Astrocyte (in vitro differentiated cells and primary cell): Measurements from ENCODE around the gene CACNA1B. TPM values are rescaled to one million over a fixed set of nuclear protein-coding genes. Genes with fewer than 3 reads are reported as not detected.

Source experiments
- DNase-seq: peaks from one replicate; pipeline ENCODE4 v3.0.0-alpha.2; 2010; ENCODE audit warnings: low read depth
- FAIRE-seq: peaks from 2 replicates; lab custom pipeline; 2011; peaks lifted over from hg19 to GRCh38; lab: Jason Lieb, UNC
- H2AFZ ChIP-seq: 2 replicates; pipeline ENCODE4 v1.6.0; 2012; ENCODE audit warnings: low read depth, low read length, inconsistent platforms
- H3K27ac ChIP-seq: 2 replicates; pipeline ENCODE4 v1.5.1; 2011; ENCODE audit warnings: low read depth, low read length, inconsistent platforms
- H3K27me3 ChIP-seq: 2 replicates; pipeline ENCODE4 v1.6.0; 2011; ENCODE audit warnings: low read length, inconsistent platforms; ENCODE audit not compliant: insufficient read depth
- H3K36me3 ChIP-seq: 2 replicates; pipeline ENCODE4 v1.5.1; 2011; ENCODE audit warnings: low read length, inconsistent platforms; ENCODE audit not compliant: insufficient read depth
- H3K4me1 ChIP-seq: 2 replicates; pipeline ENCODE4 v1.5.1; 2011; ENCODE audit warnings: low read length, inconsistent platforms; ENCODE audit not compliant: insufficient read depth
- H3K4me2 ChIP-seq: 2 replicates; pipeline ENCODE4 v1.6.0; 2012; ENCODE audit warnings: low read length, inconsistent platforms
- H3K4me3 ChIP-seq: 2 replicates; pipeline ENCODE4 v1.5.1; 2011; ENCODE audit warnings: low read depth, mild to moderate bottlenecking, low read length, inconsistent platforms; ENCODE audit not compliant: insufficient read depth
- H3K79me2 ChIP-seq: 2 replicates; pipeline ENCODE4 v1.6.0; 2012; ENCODE audit warnings: mild to moderate bottlenecking, low read length, inconsistent platforms; ENCODE audit not compliant: insufficient read depth
- H3K9ac ChIP-seq: 2 replicates; pipeline ENCODE4 v1.6.0; 2012; ENCODE audit warnings: mild to moderate bottlenecking, low read length, inconsistent platforms
- H3K9me3 ChIP-seq: 2 replicates; pipeline ENCODE4 v1.5.1; 2012; ENCODE audit warnings: low read depth, mild to moderate bottlenecking, low read length, inconsistent platforms; ENCODE audit not compliant: insufficient read depth
- H4K20me1 ChIP-seq: 2 replicates; pipeline ENCODE4 v1.6.0; 2012; ENCODE audit warnings: low read length, inconsistent platforms; ENCODE audit not compliant: insufficient read depth
- H3K27ac Mint-ChIP-seq: one replicate; pipeline ENCODE4 v1.8.0; 2021; ENCODE audit warnings: mild to moderate bottlenecking, mixed read lengths; ENCODE audit not compliant: unreplicated experiment
- H3K27me3 Mint-ChIP-seq: one replicate; pipeline ENCODE4 v1.8.0; 2021; ENCODE audit warnings: low read depth, mixed read lengths; ENCODE audit not compliant: unreplicated experiment
- H3K36me3 Mint-ChIP-seq: one replicate; pipeline ENCODE4 v1.8.0; 2021; ENCODE audit warnings: low read depth, mixed read lengths; ENCODE audit not compliant: unreplicated experiment
- H3K4me1 Mint-ChIP-seq: one replicate; pipeline ENCODE4 v1.8.0; 2021; ENCODE audit warnings: low read depth, mixed read lengths; ENCODE audit not compliant: unreplicated experiment
- H3K4me3 Mint-ChIP-seq: one replicate; pipeline ENCODE4 v1.8.0; 2021; ENCODE audit warnings: mild to moderate bottlenecking, moderate library complexity, mixed read lengths; ENCODE audit not compliant: unreplicated experiment
- H3K9me3 Mint-ChIP-seq: one replicate; pipeline ENCODE4 v1.8.0; 2021; ENCODE audit warnings: mild to moderate bottlenecking, mixed read lengths; ENCODE audit not compliant: unreplicated experiment
- EZH2 ChIP-seq: IDR thresholded peaks from 2 replicates; pipeline ENCODE4 v1.6.1; 2012; ENCODE audit warnings: mild to moderate bottlenecking, low read length, inconsistent platforms; ENCODE audit not compliant: insufficient read depth
- total RNA-seq: library from RNA; stranded (reverse); gene quantifications from 2 replicates; pipeline ENCODE4 v1.2.1, GENCODE V29; 2021
- TF ChIP-seq, protein P1 (sequence below): IDR thresholded peaks from 2 replicates; pipeline ENCODE4 v1.5.1; 2011; ENCODE audit warnings: low read depth, mild to moderate bottlenecking, inconsistent platforms, low read length, moderate library complexity; ENCODE audit not compliant: insufficient read depth

Gene CACNA1B
- total RNA-seq, 1 donor from 2014 or later: 3.1 TPM

DNA sequence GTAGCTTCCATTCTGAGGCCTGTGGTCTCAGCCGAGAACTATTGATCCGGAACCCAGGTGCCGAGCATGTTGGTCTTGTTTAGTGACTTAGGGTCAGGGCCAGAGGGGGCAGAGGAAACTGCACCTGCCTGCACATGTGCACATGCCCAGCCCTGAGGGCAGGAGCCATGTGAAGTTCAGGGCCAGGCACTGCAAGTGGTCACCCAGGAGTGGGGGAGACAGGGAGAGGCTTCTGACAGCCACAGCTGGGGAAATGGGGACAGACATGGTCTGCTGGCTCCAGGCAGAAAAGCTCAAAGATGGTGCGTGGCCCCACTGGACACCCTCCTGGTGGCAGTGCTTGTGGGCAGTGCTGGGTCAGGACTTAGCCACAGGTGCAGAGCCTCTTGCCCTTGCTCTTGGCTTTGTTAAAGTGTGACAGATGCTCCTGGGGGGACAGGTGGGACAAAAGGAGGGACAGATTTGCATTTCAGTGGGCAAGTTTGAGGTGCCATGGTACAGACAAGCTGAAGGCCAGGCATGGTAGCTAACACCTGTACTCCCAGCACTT lies 134.4 kb downstream of the CACNA1B start:
- Histone ChIP-seq H3K27ac (no peak overlapping the region), H3K79me2 (no peaks in the 10 kb centered on the region), H3K9me3 (no peaks in the 10 kb centered on the region), H3K4me3 (no peak overlapping the region), H3K27me3 (no peaks in the 10 kb centered on the region), H4K20me1 (no peaks in the 10 kb centered on the region), H3K36me3 (no peaks in the 10 kb centered on the region), H3K9ac (no peak overlapping the region), H3K4me1 (no peaks in the 10 kb centered on the region), H3K4me2 (no peak overlapping the region), H2AFZ (no peak overlapping the region)
- DNase-seq (no peak), FAIRE-seq (no peak)
- Mint-ChIP-seq H3K4me1 (peaks cover 2% of the 10 kb centered on the region), H3K9me3 (no peaks in the 10 kb centered on the region), H3K27ac (no peak overlapping the region), H3K4me3 (no peak overlapping the region), H3K27me3 (peaks cover 32% of the 10 kb centered on the region), H3K36me3 (no peaks in the 10 kb centered on the region)
- no peak for TF ChIP-seq EZH2
- TF ChIP-seq, protein P1, sequence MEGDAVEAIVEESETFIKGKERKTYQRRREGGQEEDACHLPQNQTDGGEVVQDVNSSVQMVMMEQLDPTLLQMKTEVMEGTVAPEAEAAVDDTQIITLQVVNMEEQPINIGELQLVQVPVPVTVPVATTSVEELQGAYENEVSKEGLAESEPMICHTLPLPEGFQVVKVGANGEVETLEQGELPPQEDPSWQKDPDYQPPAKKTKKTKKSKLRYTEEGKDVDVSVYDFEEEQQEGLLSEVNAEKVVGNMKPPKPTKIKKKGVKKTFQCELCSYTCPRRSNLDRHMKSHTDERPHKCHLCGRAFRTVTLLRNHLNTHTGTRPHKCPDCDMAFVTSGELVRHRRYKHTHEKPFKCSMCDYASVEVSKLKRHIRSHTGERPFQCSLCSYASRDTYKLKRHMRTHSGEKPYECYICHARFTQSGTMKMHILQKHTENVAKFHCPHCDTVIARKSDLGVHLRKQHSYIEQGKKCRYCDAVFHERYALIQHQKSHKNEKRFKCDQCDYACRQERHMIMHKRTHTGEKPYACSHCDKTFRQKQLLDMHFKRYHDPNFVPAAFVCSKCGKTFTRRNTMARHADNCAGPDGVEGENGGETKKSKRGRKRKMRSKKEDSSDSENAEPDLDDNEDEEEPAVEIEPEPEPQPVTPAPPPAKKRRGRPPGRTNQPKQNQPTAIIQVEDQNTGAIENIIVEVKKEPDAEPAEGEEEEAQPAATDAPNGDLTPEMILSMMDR: no peak

DNA sequence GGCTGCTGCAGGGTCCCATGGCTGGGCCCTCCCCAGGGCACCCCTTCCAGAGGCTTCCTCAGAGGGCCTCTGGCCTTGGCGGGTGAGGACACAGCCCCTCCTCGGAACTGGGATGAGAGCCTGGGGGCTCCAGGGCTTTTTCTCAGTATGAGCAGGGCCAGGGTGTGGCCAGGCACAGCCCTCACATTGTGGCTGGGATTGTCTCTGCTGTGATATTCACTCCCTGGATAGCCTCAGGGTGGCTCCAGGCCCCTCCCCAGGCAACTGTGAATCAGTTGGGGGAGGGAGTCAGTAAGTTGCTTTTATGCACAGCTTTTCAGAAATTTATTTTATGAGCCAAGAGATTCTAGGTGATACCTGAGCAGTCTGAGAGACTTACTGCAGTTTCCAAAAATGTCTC lies 135.7 kb downstream of the CACNA1B start:
- Mint-ChIP-seq H3K27me3 (peaks cover 30% of the 10 kb centered on the region), H3K4me3 (no peak overlapping the region), H3K36me3 (no peaks in the 10 kb centered on the region), H3K9me3 (no peaks in the 10 kb centered on the region), H3K27ac (no peak overlapping the region), H3K4me1 (no peaks in the 10 kb centered on the region)
- no peak overlapping the region for H3K4me2 ChIP-seq
- no peaks in the 10 kb centered on the region for H3K79me2 ChIP-seq
- DNase-seq: no peak
- no peaks in the 10 kb centered on the region for H3K36me3 ChIP-seq
- no peak for TF ChIP-seq EZH2
- TF ChIP-seq, protein P1: no peak
- no peak overlapping the region for H3K9ac ChIP-seq
- no peaks in the 10 kb centered on the region for H3K9me3 ChIP-seq
- no peaks in the 10 kb centered on the region for H4K20me1 ChIP-seq
- no peak overlapping the region for H3K27ac ChIP-seq
- no peak overlapping the region for H3K4me3 ChIP-seq
- H2AFZ ChIP-seq: no peak overlapping the region
- no peak for FAIRE-seq
- no peaks in the 10 kb centered on the region for H3K27me3 ChIP-seq
- H3K4me1 ChIP-seq: no peaks in the 10 kb centered on the region

DNA sequence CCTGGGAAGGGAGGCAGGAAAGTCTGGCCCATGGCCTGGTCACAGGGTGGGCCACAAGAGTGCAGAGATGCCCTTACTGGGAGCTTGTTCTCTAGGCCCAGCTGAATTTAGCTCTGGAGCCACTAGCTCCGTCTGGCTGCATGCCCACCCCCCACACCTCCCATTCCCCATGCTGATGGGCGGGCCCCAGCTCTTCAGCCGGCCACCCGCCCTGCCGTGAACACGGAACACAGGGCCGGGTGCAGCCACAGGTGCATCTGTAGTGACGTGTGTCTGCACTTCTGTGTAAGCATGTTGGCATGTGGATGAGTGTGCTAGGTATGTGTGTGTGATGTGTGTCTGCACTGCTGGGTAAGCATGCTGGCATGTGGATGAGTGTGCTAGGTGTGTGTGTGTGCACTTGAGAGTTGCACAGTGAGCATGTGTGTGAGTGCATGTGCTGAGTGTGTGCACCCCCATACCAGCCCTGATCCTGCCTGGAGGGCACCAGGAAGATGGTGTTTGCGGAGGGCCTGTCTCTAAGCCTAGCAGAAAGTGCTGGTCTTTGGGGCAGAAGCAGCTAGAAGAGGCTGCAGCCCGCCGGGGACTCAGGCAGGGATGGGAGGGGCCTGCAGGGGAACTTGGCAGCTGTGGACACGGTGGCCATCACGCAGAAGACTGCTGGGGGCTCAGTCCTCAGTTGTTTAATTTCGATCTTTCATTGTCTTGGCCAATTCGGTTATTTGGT lies 136.4 kb downstream of the CACNA1B start:
- DNase-seq (no peak), FAIRE-seq (no peak)
- H3K36me3 ChIP-seq: no peaks in the 10 kb centered on the region
- no peaks in the 10 kb centered on the region for H3K27me3 ChIP-seq
- no peak overlapping the region for H3K27ac ChIP-seq
- Mint-ChIP-seq H3K27me3 (peaks cover 28% of the 10 kb centered on the region), H3K9me3 (no peaks in the 10 kb centered on the region), H3K4me3 (no peak overlapping the region), H3K27ac (peak overlapping the region; percentile 26), H3K4me1 (no peaks in the 10 kb centered on the region), H3K36me3 (no peaks in the 10 kb centered on the region)
- H3K9me3 ChIP-seq: no peaks in the 10 kb centered on the region
- no peak overlapping the region for H3K9ac ChIP-seq
- H4K20me1 ChIP-seq: no peaks in the 10 kb centered on the region
- H3K79me2 ChIP-seq: no peaks in the 10 kb centered on the region
- H3K4me3 ChIP-seq: no peak overlapping the region
- no peaks in the 10 kb centered on the region for H3K4me1 ChIP-seq
- no peak overlapping the region for H2AFZ ChIP-seq
- TF ChIP-seq, protein P1: no peak
- no peak for TF ChIP-seq EZH2
- no peak overlapping the region for H3K4me2 ChIP-seq
